OCI-LY1 (cell line): ENCODE measurements around the gene MXRA7.

Experiments used
- H2AFZ ChIP-seq: fragments of 200-600 bp; sonication (generic), shearing (Covaris generic); 2 replicates; pipeline ENCODE4 v1.6.0; 2014; ENCODE audit warnings: antibody characterized with exemption, mild to moderate bottlenecking, low read length
- H3F3A ChIP-seq: fragments of 200-600 bp; sonication (generic), shearing (Covaris generic); 2 replicates; pipeline ENCODE4 v1.6.0; 2014; ENCODE audit warnings: mild to moderate bottlenecking, antibody characterized with exemption, low read length, moderate library complexity; ENCODE audit not compliant: insufficient read depth
- H3K27ac ChIP-seq: fragments of 200-600 bp; sonication (generic); 2 replicates; pipeline ENCODE4 v1.5.1; 2014; ENCODE audit warnings: low read length, mixed run types, mild to moderate bottlenecking, low read depth; ENCODE audit not compliant: poor library complexity, severe bottlenecking
- H3K27me3 ChIP-seq: fragments of 200-600 bp; sonication (generic); 2 replicates; pipeline ENCODE4 v1.6.0; 2014; ENCODE audit warnings: antibody characterized with exemption, mild to moderate bottlenecking, low read length, moderate library complexity; ENCODE audit not compliant: insufficient read depth
- H3K36me3 ChIP-seq: fragments of 200-600 bp; sonication (generic); 2 replicates; pipeline ENCODE4 v1.6.1; 2014; ENCODE audit warnings: mild to moderate bottlenecking, antibody characterized with exemption, low read length, moderate library complexity, mixed read lengths; ENCODE audit not compliant: insufficient read depth
- H3K4me1 ChIP-seq: fragments of 200-600 bp; sonication (generic); 2 replicates; pipeline ENCODE4 v1.5.1; 2014; ENCODE audit warnings: mild to moderate bottlenecking, low read length, moderate library complexity; ENCODE audit not compliant: insufficient read depth, severe bottlenecking
- H3K4me2 ChIP-seq: fragments of 200-600 bp; sonication (generic), shearing (Covaris generic); 2 replicates; pipeline ENCODE4 v1.6.1; 2014; ENCODE audit warnings: low read length
- H3K4me3 ChIP-seq: fragments of 200-600 bp; sonication (generic); 2 replicates; pipeline ENCODE4 v1.5.1; 2014; ENCODE audit warnings: low read length, low read depth, mild to moderate bottlenecking, mixed read lengths; ENCODE audit not compliant: poor library complexity, severe bottlenecking
- H3K79me2 ChIP-seq: fragments of 200-600 bp; shearing (Covaris generic); 2 replicates; pipeline ENCODE4 v1.6.1; 2016; ENCODE audit warnings: mixed run types, low read length, mixed read lengths; ENCODE audit not compliant: insufficient read depth
- H3K9ac ChIP-seq: fragments of 200-600 bp; sonication (generic), shearing (Covaris generic); 2 replicates; pipeline ENCODE4 v1.6.1; 2014; ENCODE audit warnings: mild to moderate bottlenecking, low read length, mixed read lengths
- H3K9me2 ChIP-seq: fragments of 200-600 bp; sonication (generic), shearing (Covaris generic); 2 replicates; pipeline ENCODE4 v1.6.1; 2014; ENCODE audit warnings: low read depth, mild to moderate bottlenecking, low read length, mixed read lengths
- H3K9me3 ChIP-seq: fragments of 200-600 bp; shearing (Covaris generic); 2 replicates; pipeline ENCODE4 v1.6.1; 2014; ENCODE audit warnings: low read length, mixed read lengths
- H4K20me1 ChIP-seq: fragments of 200-600 bp; sonication (generic), shearing (Covaris generic); 2 replicates; pipeline ENCODE4 v1.6.0; 2016; ENCODE audit warnings: mild to moderate bottlenecking, low read length; ENCODE audit not compliant: insufficient read depth
- CTCF ChIP-seq: fragments of 200-600 bp; sonication (generic), shearing (Covaris generic); IDR thresholded peaks from 2 replicates; pipeline ENCODE4 v1.5.1; 2017; ENCODE audit warnings: mild to moderate bottlenecking, antibody characterized with exemption, low read length, moderate library complexity, mixed read lengths
- EZH2 ChIP-seq: fragments of 200-600 bp; sonication (generic), shearing (Covaris generic); IDR thresholded peaks from 2 replicates; pipeline ENCODE4 v1.8.0; 2017; ENCODE audit warnings: borderline replicate concordance, mixed run types, mild to moderate bottlenecking, antibody characterized with exemption, low read length, moderate library complexity, mixed read lengths

MXRA7 gene

GRCh38 chr17:76718516-76718915 lies 7.8 kb upstream of the MXRA7 start:
- Histone ChIP-seq H3K36me3 (peaks cover 88% of the 10 kb centered on the region), H3K4me2 (no peak overlapping the region), H3K27ac (no peak overlapping the region), H3K79me2 (no peaks in the 10 kb centered on the region), H3K4me3 (no peak overlapping the region), H3K9ac (no peak overlapping the region), H4K20me1 (no peaks in the 10 kb centered on the region), H3F3A (no peaks in the 10 kb centered on the region; the same call in 1 of the 2 replicates), H2AFZ (no peak overlapping the region), H3K27me3 (no peaks in the 10 kb centered on the region), H3K9me2 (no peaks in the 10 kb centered on the region), H3K4me1 (peaks cover 7% of the 10 kb centered on the region), H3K9me3 (no peaks in the 10 kb centered on the region)
- no peak for TF ChIP-seq CTCF
- TF ChIP-seq EZH2 = no peak

- Histone ChIP-seq H3K9me3 (no peaks in the 10 kb centered on the region), H3K4me2 (no peak overlapping the region), H3K9me2 (no peaks in the 10 kb centered on the region), H4K20me1 (no peaks in the 10 kb centered on the region), H3F3A (no peaks in the 10 kb centered on the region; the same call in 1 of the 2 replicates), H3K27ac (no peak overlapping the region), H3K9ac (no peak overlapping the region), H3K4me3 (no peak overlapping the region), H3K4me1 (peaks cover 7% of the 10 kb centered on the region), H3K27me3 (no peaks in the 10 kb centered on the region), H3K36me3 (peaks cover 83% of the 10 kb centered on the region), H3K79me2 (no peaks in the 10 kb centered on the region), H2AFZ (no peak overlapping the region)
- TF ChIP-seq CTCF (no peak), EZH2 (no peak)
Measured at GRCh38 chr17:76716839-76717215, 6.1 kb upstream of the MXRA7 start.

GRCh38 chr17:76716146-76716838 lies 5.5 kb upstream of the MXRA7 start:
- Histone ChIP-seq H3F3A (no peaks in the 10 kb centered on the region; the same call in 1 of the 2 replicates), H3K36me3 (peaks cover 78% of the 10 kb centered on the region), H2AFZ (no peak overlapping the region), H3K4me3 (no peak overlapping the region), H4K20me1 (no peaks in the 10 kb centered on the region), H3K27me3 (no peaks in the 10 kb centered on the region), H3K9me3 (no peaks in the 10 kb centered on the region), H3K4me2 (no peak overlapping the region), H3K27ac (no peak overlapping the region), H3K79me2 (no peaks in the 10 kb centered on the region), H3K9me2 (no peaks in the 10 kb centered on the region), H3K9ac (no peak overlapping the region), H3K4me1 (peaks cover 7% of the 10 kb centered on the region)
- TF ChIP-seq CTCF (no peak), EZH2 (no peak)
